H1 (cell line): ENCODE results near the gene FAM25A. TPM values are rescaled to one million over a fixed set of nuclear protein-coding genes. Genes with fewer than 3 reads are reported as not detected.

ENCODE experiments used
- USF2 ChIP-seq: IDR thresholded peaks from 2 replicates; pipeline ENCODE4 v1.6.1; 2011; ENCODE audit warnings: low read length, improper control_type of control experiment
- polyA plus RNA-seq, 7 experiments: library from polyadenylated mRNA; depleted of rRNA in 3 of 7; stranded (reverse) in 5 of 7; unstranded in 2 of 7; fragments of >200 nt in 5 of 7; fragments of 200-250 nt in 2 of 7; gene quantifications; 1 replicate in 5 of 7; 2 replicates in 1 of 7; 4 replicates in 1 of 7; pipeline versions ENCODE4 v1.2.1 to v1.2.3, GENCODE V29; 2011 to 2013; ENCODE audit warnings: missing spikeins in 2 of 7, mixed read lengths in 2 of 7
- total RNA-seq: library from RNA; stranded (reverse); fragmentation: NEBNext Ultra II Directional; extraction: Animal tissue kit (Norgen Biotek cat#: 25700); gene quantifications from 2 replicates; pipeline ENCODE4 v1.2.1, GENCODE V29; 2021

FAM25A gene
- total and polyA plus RNA-seq, 2 of the 8 experiments (the other 6 are each of a cell fraction or from before 2014, with no cell fraction given), result not detected

GRCh38 chr10:87038286-87038717 lies 18.2 kb downstream of the FAM25A start (continued):
- no peak for TF ChIP-seq USF2
- TF ChIP-seq, all 59 proteins: peak for 0
